Measurements from ENCODE around the gene PDRG1.

Gene PDRG1

GRCh38 chr20:31922181-31922580 lies 29.7 kb downstream of the PDRG1 start:
- TF ChIP-seq FOXM1 (IDR thresholded peaks at IDR 0.05; ENCODE audit: borderline replicate concordance, low read depth) (no peak), TEAD4 (IDR thresholded peaks at IDR 0.05) (no peak), ZBTB7A (IDR thresholded peaks at IDR 0.05; ENCODE audit: low read depth) (no peak), TAF1 (IDR thresholded peaks at IDR 0.05; ENCODE audit: low read depth) (no peak), CREB1 (IDR thresholded peaks at IDR 0.05; ENCODE audit: low read depth) (no peak), NFIC (IDR thresholded peaks at IDR 0.05) (no peak), CEBPB (IDR thresholded peaks at IDR 0.05) (no peak), TCF12 (IDR thresholded peaks at IDR 0.05; ENCODE audit: low read depth) (no peak), EGR1 (IDR thresholded peaks at IDR 0.05) (no peak), YY1 (IDR thresholded peaks at IDR 0.05; ENCODE audit: low read depth) (no peak), RAD21 (IDR thresholded peaks at IDR 0.05; ENCODE audit: low read depth) (no peak), EP300 (IDR thresholded peaks at IDR 0.05; ENCODE audit: borderline replicate concordance) (no peak)
- TF ChIP-seq, protein P1, sequence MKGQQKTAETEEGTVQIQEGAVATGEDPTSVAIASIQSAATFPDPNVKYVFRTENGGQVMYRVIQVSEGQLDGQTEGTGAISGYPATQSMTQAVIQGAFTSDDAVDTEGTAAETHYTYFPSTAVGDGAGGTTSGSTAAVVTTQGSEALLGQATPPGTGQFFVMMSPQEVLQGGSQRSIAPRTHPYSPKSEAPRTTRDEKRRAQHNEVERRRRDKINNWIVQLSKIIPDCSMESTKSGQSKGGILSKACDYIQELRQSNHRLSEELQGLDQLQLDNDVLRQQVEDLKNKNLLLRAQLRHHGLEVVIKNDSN (IDR thresholded peaks at IDR 0.05) = no peak

GRCh38 chr20:31920275-31920855 lies 31.5 kb downstream of the PDRG1 start:
- TF ChIP-seq YY1 (IDR thresholded peaks at IDR 0.05; ENCODE audit: low read depth) (no peak), FOXM1 (IDR thresholded peaks at IDR 0.05; ENCODE audit: borderline replicate concordance, low read depth) (no peak), TEAD4 (IDR thresholded peaks at IDR 0.05) (no peak), RAD21 (IDR thresholded peaks at IDR 0.05; ENCODE audit: low read depth) (no peak), TAF1 (IDR thresholded peaks at IDR 0.05; ENCODE audit: low read depth) (no peak), MAX (IDR thresholded peaks at IDR 0.05) (no peak), CREB1 (IDR thresholded peaks at IDR 0.05; ENCODE audit: low read depth) (no peak), NFIC (IDR thresholded peaks at IDR 0.05) (no peak), ZBTB7A (IDR thresholded peaks at IDR 0.05; ENCODE audit: low read depth) (no peak), TCF12 (IDR thresholded peaks at IDR 0.05; ENCODE audit: low read depth) (no peak), EP300 (IDR thresholded peaks at IDR 0.05; ENCODE audit: borderline replicate concordance) (no peak), EGR1 (IDR thresholded peaks at IDR 0.05) (no peak), CEBPB (IDR thresholded peaks at IDR 0.05) (no peak)
- TF ChIP-seq, protein P2, sequence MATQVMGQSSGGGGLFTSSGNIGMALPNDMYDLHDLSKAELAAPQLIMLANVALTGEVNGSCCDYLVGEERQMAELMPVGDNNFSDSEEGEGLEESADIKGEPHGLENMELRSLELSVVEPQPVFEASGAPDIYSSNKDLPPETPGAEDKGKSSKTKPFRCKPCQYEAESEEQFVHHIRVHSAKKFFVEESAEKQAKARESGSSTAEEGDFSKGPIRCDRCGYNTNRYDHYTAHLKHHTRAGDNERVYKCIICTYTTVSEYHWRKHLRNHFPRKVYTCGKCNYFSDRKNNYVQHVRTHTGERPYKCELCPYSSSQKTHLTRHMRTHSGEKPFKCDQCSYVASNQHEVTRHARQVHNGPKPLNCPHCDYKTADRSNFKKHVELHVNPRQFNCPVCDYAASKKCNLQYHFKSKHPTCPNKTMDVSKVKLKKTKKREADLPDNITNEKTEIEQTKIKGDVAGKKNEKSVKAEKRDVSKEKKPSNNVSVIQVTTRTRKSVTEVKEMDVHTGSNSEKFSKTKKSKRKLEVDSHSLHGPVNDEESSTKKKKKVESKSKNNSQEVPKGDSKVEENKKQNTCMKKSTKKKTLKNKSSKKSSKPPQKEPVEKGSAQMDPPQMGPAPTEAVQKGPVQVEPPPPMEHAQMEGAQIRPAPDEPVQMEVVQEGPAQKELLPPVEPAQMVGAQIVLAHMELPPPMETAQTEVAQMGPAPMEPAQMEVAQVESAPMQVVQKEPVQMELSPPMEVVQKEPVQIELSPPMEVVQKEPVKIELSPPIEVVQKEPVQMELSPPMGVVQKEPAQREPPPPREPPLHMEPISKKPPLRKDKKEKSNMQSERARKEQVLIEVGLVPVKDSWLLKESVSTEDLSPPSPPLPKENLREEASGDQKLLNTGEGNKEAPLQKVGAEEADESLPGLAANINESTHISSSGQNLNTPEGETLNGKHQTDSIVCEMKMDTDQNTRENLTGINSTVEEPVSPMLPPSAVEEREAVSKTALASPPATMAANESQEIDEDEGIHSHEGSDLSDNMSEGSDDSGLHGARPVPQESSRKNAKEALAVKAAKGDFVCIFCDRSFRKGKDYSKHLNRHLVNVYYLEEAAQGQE (IDR thresholded peaks at IDR 0.05; ENCODE audit: low read depth) = no peak
- TF ChIP-seq, protein P1 (IDR thresholded peaks at IDR 0.05) = no peak

- TF ChIP-seq EGR1 (IDR thresholded peaks at IDR 0.05) (no peak), ZBTB7A (IDR thresholded peaks at IDR 0.05; ENCODE audit: low read depth) (no peak), TCF12 (IDR thresholded peaks at IDR 0.05; ENCODE audit: low read depth) (no peak), CEBPB (IDR thresholded peaks at IDR 0.05) (no peak), FOXM1 (IDR thresholded peaks at IDR 0.05; ENCODE audit: borderline replicate concordance, low read depth) (no peak), TEAD4 (IDR thresholded peaks at IDR 0.05) (no peak), CREB1 (IDR thresholded peaks at IDR 0.05; ENCODE audit: low read depth) (no peak), YY1 (IDR thresholded peaks at IDR 0.05; ENCODE audit: low read depth) (no peak), TAF1 (IDR thresholded peaks at IDR 0.05; ENCODE audit: low read depth) (no peak), RAD21 (IDR thresholded peaks at IDR 0.05; ENCODE audit: low read depth) (no peak), MAX (IDR thresholded peaks at IDR 0.05) (no peak), NFIC (IDR thresholded peaks at IDR 0.05) (no peak), EP300 (IDR thresholded peaks at IDR 0.05; ENCODE audit: borderline replicate concordance) (no peak)
- TF ChIP-seq, protein P2 (IDR thresholded peaks at IDR 0.05; ENCODE audit: low read depth) = no peak
- TF ChIP-seq, protein P1 (IDR thresholded peaks at IDR 0.05) = no peak
Measured at GRCh38 chr20:31919410-31920155, 32.3 kb downstream of the PDRG1 start.

GRCh38 chr20:31918466-31919105 lies 33.3 kb downstream of the PDRG1 start:
- TF ChIP-seq MAX (IDR thresholded peaks at IDR 0.05) = no peak
- no peak for TF ChIP-seq EGR1 (IDR thresholded peaks at IDR 0.05)
- TF ChIP-seq EP300 (IDR thresholded peaks at IDR 0.05; ENCODE audit: borderline replicate concordance) = no peak
- TF ChIP-seq, protein P2 (IDR thresholded peaks at IDR 0.05; ENCODE audit: low read depth) = no peak
- TF ChIP-seq, protein P1 (IDR thresholded peaks at IDR 0.05) = no peak
- TF ChIP-seq CREB1 (IDR thresholded peaks at IDR 0.05; ENCODE audit: low read depth) = no peak
- no peak for TF ChIP-seq YY1 (IDR thresholded peaks at IDR 0.05; ENCODE audit: low read depth)
- TF ChIP-seq TEAD4 (IDR thresholded peaks at IDR 0.05) = no peak
- no peak for TF ChIP-seq FOXM1 (IDR thresholded peaks at IDR 0.05; ENCODE audit: borderline replicate concordance, low read depth)
- TF ChIP-seq NFIC (IDR thresholded peaks at IDR 0.05) = no peak
- TF ChIP-seq CEBPB (IDR thresholded peaks at IDR 0.05) = no peak
- TF ChIP-seq RAD21 (IDR thresholded peaks at IDR 0.05; ENCODE audit: low read depth) = no peak
